Prostate gland (tissue), 2 donors: ENCODE measurements around the gene SCLT1. TPM values are rescaled to one million over a fixed set of nuclear protein-coding genes. Genes with fewer than 3 reads are reported as not detected.
"Not testable (repeated sequence)": the region's sequence is repeated elsewhere in the genome, so short reads cannot be mapped to it uniquely, and the experiment has no call there.

Experiments used
- DNase-seq: peaks from one replicate; pipeline ENCODE4 v3.0.0-alpha.2; 2019; ENCODE audit warnings: low spot score
- H3K27ac ChIP-seq, 2 donors: fragments of 200-600 bp; sonication (generic); 2 replicates each; pipeline ENCODE4 v1.5.1; 2017 to 2019
- H3K27me3 ChIP-seq: fragments of 200-600 bp; sonication (generic); replicated peaks from 2 replicates; pipeline ENCODE4 v1.5.1; 2019; ENCODE audit not compliant: insufficient read depth
- H3K36me3 ChIP-seq, 2 donors: fragments of 200-600 bp; sonication (generic); 1 replicate in 1 of 2; 2 replicates in 1 of 2; pipeline versions ENCODE4 v1.5.1 to v1.8.1; 2017 to 2019
- H3K4me1 ChIP-seq: fragments of 200-600 bp; sonication (generic); replicated peaks from 2 replicates; pipeline ENCODE4 v1.5.1; 2019
- H3K4me3 ChIP-seq, 2 donors: fragments of 200-600 bp; sonication (generic); 2 replicates each; pipeline ENCODE4 v1.5.1; 2017 to 2019
- H3K9me3 ChIP-seq: fragments of 200-600 bp; sonication (generic); 2 replicates; pipeline ENCODE4 v1.5.1; 2017
- CTCF ChIP-seq, 4 experiments: fragments of 200-600 bp in 2 of 4; fragments of 450-650 bp in 2 of 4; sonication (generic) in 2 of 4; IDR thresholded peaks; 1 replicate in 3 of 4; 2 replicates in 1 of 4; pipeline ENCODE4 v1.5.1; 2016 to 2019; ENCODE audit warnings: antibody characterized with exemption in 4 of 4, mild to moderate bottlenecking in 2 of 4, moderate library complexity in 2 of 4
- POLR2A ChIP-seq: fragments of 450-650 bp; IDR thresholded peaks from one replicate; pipeline ENCODE4 v1.6.1; 2016; ENCODE audit warnings: antibody characterized with exemption, mild to moderate bottlenecking
- POLR2AphosphoS5 ChIP-seq: sonication (generic); formaldehyde crosslinking; IDR thresholded peaks from one replicate; pipeline ENCODE4 v1.6.1; 2017; ENCODE audit warnings: antibody characterized with exemption
- WGBS: methylation state at CpG from one replicate; pipeline ENCODE4 v1.1.5; 2018; 5-methylcytosine and 5-hydroxymethylcytosine counted together
- intact Hi-C: fragments of 100-400 bp; cut with DNase I; formaldehyde crosslinking; loops from one replicate; pipeline ENCODE4 v1.14.2; 2022
- total RNA-seq, 2 donors: library from RNA; depleted of rRNA; stranded (reverse); fragments of >200 nt; gene quantifications; one replicate each; pipeline ENCODE4 v1.1.0, GENCODE V29; 2016

Gene SCLT1
- total RNA-seq, 2 donors from 2014 or later = 6.6 to 7.0 TPM

- no peak overlapping the region for H3K4me3 ChIP-seq
- H3K4me1 ChIP-seq = no peaks in the 10 kb centered on the region
- H3K9me3 ChIP-seq = no peaks in the 10 kb centered on the region
- no peaks in the 10 kb centered on the region for H3K36me3 ChIP-seq
- no peaks in the 10 kb centered on the region for H3K27me3 ChIP-seq
- no peak overlapping the region for H3K27ac ChIP-seq
- TF ChIP-seq CTCF (IDR thresholded peaks at IDR 0.05) = no peak
- TF ChIP-seq POLR2A = no peak
- TF ChIP-seq POLR2AphosphoS5 = no peak
- intact Hi-C loops = no loop called here
- no peak for DNase-seq
Observed at GRCh38 chr4:129080129-129080528, 13.2 kb downstream of the SCLT1 start.

DNA sequence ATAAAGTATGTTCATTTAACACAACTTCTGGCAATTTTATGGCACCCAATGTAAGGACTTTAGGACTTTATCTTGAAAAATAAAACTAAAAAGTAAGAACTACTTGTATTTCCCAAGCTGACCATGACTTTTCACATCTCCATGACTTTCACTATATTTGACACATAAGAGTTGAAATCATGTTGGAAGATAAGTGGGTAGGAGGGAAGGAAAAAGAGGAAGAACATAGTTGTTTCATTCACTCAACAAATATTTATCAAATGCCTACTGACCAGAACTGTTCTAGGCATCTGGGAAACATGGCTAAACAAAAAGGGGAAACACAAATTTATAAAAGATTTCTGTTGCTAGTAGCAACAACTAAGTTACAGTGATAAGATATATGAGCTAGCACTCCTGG lies 16.0 kb downstream of the SCLT1 start:
- intact Hi-C loops = no loop called here
- H3K27ac ChIP-seq = no peak overlapping the region
- H3K27me3 ChIP-seq = no peaks in the 10 kb centered on the region
- H3K4me3 ChIP-seq = no peak overlapping the region
- no peak for TF ChIP-seq POLR2A
- no peak for TF ChIP-seq CTCF (IDR thresholded peaks at IDR 0.05)
- TF ChIP-seq POLR2AphosphoS5 = no peak
- DNase-seq = no peak
- H3K9me3 ChIP-seq = no peaks in the 10 kb centered on the region
- H3K36me3 ChIP-seq = no peaks in the 10 kb centered on the region
- no peaks in the 10 kb centered on the region for H3K4me1 ChIP-seq

- DNase-seq, H3K27ac ChIP-seq, H3K4me1 ChIP-seq, intact Hi-C loops, H3K27me3 ChIP-seq, H3K9me3 ChIP-seq, H3K4me3 ChIP-seq, H3K36me3 ChIP-seq: not testable (repeated sequence)
- 100% methylated on average over 2 of the region's 2 CpGs for WGBS
Observed at GRCh38 chr4:129069537-129069936, 23.8 kb downstream of the SCLT1 start.

DNA sequence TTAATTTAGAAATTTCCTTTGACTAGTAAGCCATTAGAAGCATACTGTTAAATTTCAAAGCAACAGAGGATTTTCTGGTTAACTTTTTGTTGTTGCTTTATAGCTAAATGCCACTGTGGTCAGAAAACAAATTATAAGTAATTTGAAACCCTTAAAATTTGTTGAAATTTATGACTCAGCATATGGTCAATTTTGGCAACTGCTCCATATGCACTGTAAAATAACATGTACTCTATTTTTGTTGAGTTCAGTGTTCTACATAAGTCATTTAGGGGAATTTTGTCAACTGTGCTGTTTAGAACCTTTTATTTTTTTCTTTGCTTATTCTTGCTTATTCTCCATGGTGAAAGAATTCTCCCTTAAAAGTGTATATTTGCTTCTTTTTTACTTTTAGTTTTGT lies 28.6 kb downstream of the SCLT1 start:
- Histone ChIP-seq H3K27ac (no peak overlapping the region), H3K9me3 (no peaks in the 10 kb centered on the region), H3K36me3 (no peaks in the 10 kb centered on the region), H3K4me3 (no peak overlapping the region), H3K27me3 (no peaks in the 10 kb centered on the region), H3K4me1 (no peaks in the 10 kb centered on the region)
- TF ChIP-seq POLR2A (no peak), POLR2AphosphoS5 (no peak), CTCF (IDR thresholded peaks at IDR 0.05) (no peak)
- DNase-seq = no peak
- intact Hi-C loops = no loop called here

DNA sequence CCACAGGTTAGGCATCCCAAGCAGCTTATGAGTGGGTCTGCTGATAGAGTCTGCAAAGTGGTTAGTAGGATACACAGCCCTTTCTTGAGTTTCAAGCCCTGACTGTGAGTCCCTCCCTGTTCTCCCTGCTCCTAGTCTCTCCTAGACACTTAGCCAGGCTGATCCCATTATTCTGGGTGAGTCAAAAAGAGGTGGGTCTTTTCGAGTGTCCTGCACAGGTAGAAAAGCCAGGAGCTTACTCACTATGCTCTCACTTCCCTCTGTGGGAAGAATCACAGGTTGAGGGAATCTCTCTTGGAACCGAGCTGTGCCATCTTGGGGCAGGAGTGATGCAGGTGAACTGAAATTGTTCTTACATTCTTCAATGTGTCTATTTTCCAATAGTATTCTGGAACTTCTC lies 29.7 kb downstream of the SCLT1 start:
- WGBS = 97% methylated on average over 2 of the region's 2 CpGs
- Histone ChIP-seq H3K36me3 (no peaks in the 10 kb centered on the region), H3K9me3 (no peaks in the 10 kb centered on the region), H3K4me1 (no peaks in the 10 kb centered on the region), H3K4me3 (no peak overlapping the region), H3K27me3 (no peaks in the 10 kb centered on the region), H3K27ac (no peak overlapping the region)
- DNase-seq = no peak
- TF ChIP-seq POLR2AphosphoS5 (no peak), CTCF (IDR thresholded peaks at IDR 0.05) (no peak), POLR2A (no peak)
- intact Hi-C loops = no loop called here

DNA sequence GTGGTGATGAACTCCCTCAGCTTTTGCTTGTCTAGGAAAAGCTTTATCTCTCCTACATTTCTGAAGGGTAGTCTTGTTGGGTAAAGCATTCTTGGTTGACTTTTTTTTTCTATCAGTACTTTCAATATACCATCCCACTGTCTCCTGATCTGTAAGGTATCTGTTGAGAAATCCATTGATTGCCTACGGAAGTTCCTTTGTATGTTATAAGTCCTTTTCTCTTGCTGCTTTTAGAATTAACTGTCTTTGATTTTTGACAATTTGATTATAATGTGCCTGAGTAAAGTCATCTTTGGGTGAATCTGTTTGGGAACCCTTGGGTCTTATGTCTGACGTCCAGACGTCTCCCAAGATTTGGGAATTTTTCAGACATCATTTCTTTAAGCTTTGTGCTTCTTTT lies 30.8 kb downstream of the SCLT1 start:
- no peaks in the 10 kb centered on the region for H3K36me3 ChIP-seq
- no peak for DNase-seq
- H3K4me1 ChIP-seq = no peaks in the 10 kb centered on the region
- no peak overlapping the region for H3K27ac ChIP-seq
- WGBS = 95% methylated on average over 3 of the region's 3 CpGs
- no peaks in the 10 kb centered on the region for H3K27me3 ChIP-seq
- intact Hi-C loops = no loop called here
- H3K4me3 ChIP-seq = no peak overlapping the region
- no peak for TF ChIP-seq POLR2AphosphoS5
- TF ChIP-seq CTCF (IDR thresholded peaks at IDR 0.05) = no peak
- no peak for TF ChIP-seq POLR2A
- no peaks in the 10 kb centered on the region for H3K9me3 ChIP-seq
